ENCODE results near the gene BANP.

Gene BANP

GRCh38 chr16:88013766-88014251 lies 62.6 kb downstream of the BANP start (continued):
- TF ChIP-seq ZFP3 (tag by site-specific recombination; IDR thresholded peaks at IDR 0.05; ENCODE audit: low read depth), result no peak
- TF ChIP-seq PRDM4 (tag by site-specific recombination; IDR thresholded peaks at IDR 0.05), result no peak
- TF ChIP-seq ZNF600 (tag by site-specific recombination; IDR thresholded peaks at IDR 0.05), result no peak
- no peak for TF ChIP-seq ZNF639 (tag by site-specific recombination; IDR thresholded peaks at IDR 0.05)

- POLR2A ChIA-PET, result no interaction called here
- CTCF ChIA-PET, result no interaction called here
- H3K4me3 ChIP-seq (ENCODE audit: low read depth, low read length), result no peak overlapping the region
- peaks cover 0 to 40% of the 10 kb centered on the region in 2 experiments; a peak in 1 of 3 replicates for H3K36me3 ChIP-seq (ENCODE audit: control insufficient read depth in 2 of 2, insufficient read depth in 1 of 2, low read length in 2 of 2)
- TF ChIP-seq ZIC2 (tag by site-specific recombination; IDR thresholded peaks at IDR 0.05), result peak; percentile 57
- peak; percentile 84 for TF ChIP-seq GLIS1 (tag by site-specific recombination; IDR thresholded peaks at IDR 0.05)
- TF ChIP-seq ZNF266 (tag by site-specific recombination; IDR thresholded peaks at IDR 0.05; ENCODE audit: low read depth), result no peak
- peak; percentile 17; the same call in 1 of the 2 replicates for TF ChIP-seq ZFHX2 (tag by site-specific recombination; conservative IDR thresholded peaks at IDR 0.05)
- H3K4me1 ChIP-seq (ENCODE audit: control insufficient read depth, insufficient read depth, low read length), result no peaks in the 10 kb centered on the region; the same call in 1 of the 2 replicates
- H3K27ac ChIP-seq (ENCODE audit: extremely low read depth, low read depth, low read length), result no peak overlapping the region
- H3K9me3 ChIP-seq (ENCODE audit: control insufficient read depth, insufficient read depth, low read depth, low read length), result no peaks in the 10 kb centered on the region
These were observed 63.1 kb downstream of the BANP start for GRCh38 chr16:88014252-88014781.

GRCh38 chr16:88014954-88015805 lies 63.9 kb downstream of the BANP start:
- ChIA-PET CTCF (no interaction called here), POLR2A (no interaction called here)
- Histone ChIP-seq H3K4me1 (ENCODE audit: control insufficient read depth, insufficient read depth, low read length) (no peaks in the 10 kb centered on the region; the same call in 1 of the 2 replicates), H3K4me3 (ENCODE audit: low read depth, low read length) (no peak overlapping the region), H3K27ac (ENCODE audit: extremely low read depth, low read depth, low read length) (no peak overlapping the region), H3K9me3 (ENCODE audit: control insufficient read depth, insufficient read depth, low read depth, low read length) (no peaks in the 10 kb centered on the region), H3K36me3 (ENCODE audit: control insufficient read depth in 2 of 2, insufficient read depth in 1 of 2, low read length in 2 of 2) (peaks cover 0 to 38% of the 10 kb centered on the region in 2 experiments; a peak in 1 of 3 replicates)
- TF ChIP-seq ZNF48 (tag by site-specific recombination; IDR thresholded peaks at IDR 0.05) (no peak), ZBTB17 (tag by site-specific recombination; IDR thresholded peaks at IDR 0.05) (no peak), ELK4 (IDR thresholded peaks at IDR 0.05; ENCODE audit: borderline replicate concordance, low read depth, low read length) (no peak), ZNF274 (IDR thresholded peaks at IDR 0.05; ENCODE audit: low read length) (no peak), ZNF274 (tag by site-specific recombination; IDR thresholded peaks at IDR 0.05; ENCODE audit: borderline replicate concordance) (no peak), ZBTB44 (tag by site-specific recombination; IDR thresholded peaks at IDR 0.05) (no peak), GLIS2 (tag by site-specific recombination; IDR thresholded peaks at IDR 0.05) (no peak), ZNF621 (tag by site-specific recombination; IDR thresholded peaks at IDR 0.05) (no peak), TSHZ1 (tag by site-specific recombination; IDR thresholded peaks at IDR 0.05; ENCODE audit: borderline replicate concordance) (no peak), ZNF37A (tag by site-specific recombination; IDR thresholded peaks at IDR 0.05) (no peak), ZNF157 (tag by site-specific recombination; IDR thresholded peaks at IDR 0.05) (no peak), ZBTB20 (tag by site-specific recombination; IDR thresholded peaks at IDR 0.05) (no peak), ZNF600 (tag by site-specific recombination; IDR thresholded peaks at IDR 0.05) (no peak)
